Testis (tissue), 2 donors: ENCODE data around the gene POU6F2.

Experiments used
- POLR2A ChIP-seq: fragments of 450-650 bp; IDR thresholded peaks from one replicate; pipeline ENCODE4 v1.6.1; 2017; ENCODE audit warnings: antibody characterized with exemption, mild to moderate bottlenecking, moderate library complexity
- TF ChIP-seq, protein P1 (sequence below), 3 experiments: fragments of 450-650 bp in 2 of 3; fragments of 200-600 bp in 1 of 3; sonication (generic) in 1 of 3; IDR thresholded peaks; one replicate each; pipeline ENCODE4 v1.5.1; 2016 to 2019; ENCODE audit warnings: antibody characterized with exemption in 3 of 3, mild to moderate bottlenecking in 2 of 3, moderate library complexity in 1 of 3

DNA sequence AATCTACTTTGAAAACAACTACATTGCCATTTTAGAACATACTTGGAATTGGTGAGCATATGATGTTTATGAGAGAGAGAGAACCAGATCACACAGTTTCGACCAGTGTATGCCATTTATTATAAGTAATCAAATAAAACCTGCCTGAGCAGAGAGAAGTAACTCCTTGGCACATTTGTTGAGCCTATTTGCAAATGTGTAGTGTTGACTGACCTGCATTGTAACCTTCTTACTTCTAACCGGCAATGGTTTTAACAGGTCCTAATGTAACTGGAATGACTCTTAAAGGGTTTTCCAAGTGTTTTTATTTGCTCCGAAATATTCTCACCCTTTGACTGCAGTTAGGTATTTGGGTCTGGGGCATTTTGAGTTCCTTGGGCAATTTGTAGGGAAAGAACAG, 167.6 kb downstream of the POU6F2 start:
- TF ChIP-seq, protein P1, sequence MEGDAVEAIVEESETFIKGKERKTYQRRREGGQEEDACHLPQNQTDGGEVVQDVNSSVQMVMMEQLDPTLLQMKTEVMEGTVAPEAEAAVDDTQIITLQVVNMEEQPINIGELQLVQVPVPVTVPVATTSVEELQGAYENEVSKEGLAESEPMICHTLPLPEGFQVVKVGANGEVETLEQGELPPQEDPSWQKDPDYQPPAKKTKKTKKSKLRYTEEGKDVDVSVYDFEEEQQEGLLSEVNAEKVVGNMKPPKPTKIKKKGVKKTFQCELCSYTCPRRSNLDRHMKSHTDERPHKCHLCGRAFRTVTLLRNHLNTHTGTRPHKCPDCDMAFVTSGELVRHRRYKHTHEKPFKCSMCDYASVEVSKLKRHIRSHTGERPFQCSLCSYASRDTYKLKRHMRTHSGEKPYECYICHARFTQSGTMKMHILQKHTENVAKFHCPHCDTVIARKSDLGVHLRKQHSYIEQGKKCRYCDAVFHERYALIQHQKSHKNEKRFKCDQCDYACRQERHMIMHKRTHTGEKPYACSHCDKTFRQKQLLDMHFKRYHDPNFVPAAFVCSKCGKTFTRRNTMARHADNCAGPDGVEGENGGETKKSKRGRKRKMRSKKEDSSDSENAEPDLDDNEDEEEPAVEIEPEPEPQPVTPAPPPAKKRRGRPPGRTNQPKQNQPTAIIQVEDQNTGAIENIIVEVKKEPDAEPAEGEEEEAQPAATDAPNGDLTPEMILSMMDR (IDR thresholded peaks at IDR 0.05) = no peak
- no peak for TF ChIP-seq POLR2A
